NCI-H446 (cell line): ENCODE data around the gene ZDHHC7.
"Not testable (repeated sequence)": the region's sequence is repeated elsewhere in the genome, so short reads cannot be mapped to it uniquely, and the experiment has no call there.

Source experiments
- DNase-seq, 2 experiments: peaks; one replicate each; lab custom pipeline; 2025; lab: John Stamatoyannopoulos, UW

ZDHHC7 gene, protein sequence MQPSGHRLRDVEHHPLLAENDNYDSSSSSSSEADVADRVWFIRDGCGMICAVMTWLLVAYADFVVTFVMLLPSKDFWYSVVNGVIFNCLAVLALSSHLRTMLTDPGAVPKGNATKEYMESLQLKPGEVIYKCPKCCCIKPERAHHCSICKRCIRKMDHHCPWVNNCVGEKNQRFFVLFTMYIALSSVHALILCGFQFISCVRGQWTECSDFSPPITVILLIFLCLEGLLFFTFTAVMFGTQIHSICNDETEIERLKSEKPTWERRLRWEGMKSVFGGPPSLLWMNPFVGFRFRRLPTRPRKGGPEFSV

DNA sequence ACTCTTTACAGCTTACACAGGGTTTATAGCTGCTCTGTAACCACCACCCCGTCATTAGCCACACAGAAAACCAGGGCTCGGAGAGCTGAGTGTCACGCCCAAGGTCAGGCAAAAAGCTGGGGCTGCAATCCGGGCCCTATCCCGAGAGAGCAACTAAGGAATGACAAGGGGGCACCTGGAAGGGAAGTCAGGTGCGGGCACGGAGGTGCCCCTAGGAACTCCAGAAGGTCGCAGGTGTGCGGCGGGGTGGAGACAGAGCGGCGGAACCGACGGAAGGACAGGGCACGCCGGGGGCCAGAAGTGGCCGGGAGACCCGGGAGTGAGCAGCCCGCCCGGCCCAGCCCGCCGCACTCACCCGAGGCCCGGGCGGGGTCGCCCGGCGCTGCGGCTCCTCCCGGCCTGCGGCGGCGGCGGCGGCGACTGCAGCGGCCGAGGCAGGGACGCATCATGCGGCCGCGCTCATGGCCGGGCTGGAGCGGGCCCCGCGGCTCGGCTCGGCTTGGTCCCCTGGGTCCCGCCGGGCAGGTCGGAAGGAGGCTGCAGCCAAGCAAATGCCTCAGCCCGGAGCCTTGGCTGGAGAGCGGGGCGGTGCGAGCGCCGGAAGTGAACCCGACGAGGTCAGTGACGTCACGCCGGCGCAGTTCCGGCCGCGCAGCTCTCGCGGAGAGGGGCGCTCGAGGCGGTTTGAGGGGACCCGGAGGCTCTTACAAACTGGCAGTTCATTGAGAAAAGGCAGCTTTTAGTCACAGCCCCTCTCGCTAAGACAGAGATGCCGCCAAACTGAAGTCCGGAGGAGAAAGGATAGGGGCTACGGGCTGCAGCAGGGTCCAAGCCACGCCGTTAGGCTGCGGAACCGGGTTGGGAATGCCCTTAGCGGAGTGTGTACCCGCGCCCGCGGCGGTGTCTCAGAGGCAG, at the start of gene ZDHHC7:
Gene ZDHHC7, minus strand, starts transcription at position 605 of the 915 bp plus-strand sequence. CDS start 20,917 bp downstream, outside the sequence.
- DNase-seq, result peak; percentile 52 to 78

DNA sequence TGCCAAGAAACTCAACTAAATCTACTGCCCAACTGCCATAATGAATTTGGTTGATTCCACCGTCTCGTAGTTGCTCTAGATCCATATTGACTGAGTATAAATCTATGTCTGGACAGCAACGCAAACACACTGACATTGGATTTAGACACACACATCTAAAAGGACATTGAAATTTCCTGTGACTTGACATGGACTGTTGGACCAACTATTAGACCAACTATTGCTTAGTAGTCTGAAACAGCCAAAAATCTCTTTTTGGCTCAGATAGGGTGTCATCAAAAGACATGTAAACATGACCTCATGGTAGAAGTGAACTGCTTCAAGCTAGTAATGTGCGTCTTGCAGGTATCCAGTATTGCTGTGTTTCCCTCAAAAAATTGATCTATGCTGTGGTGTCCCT, 47.6 kb upstream of the ZDHHC7 start:
- DNase-seq, result no peak

DNA sequence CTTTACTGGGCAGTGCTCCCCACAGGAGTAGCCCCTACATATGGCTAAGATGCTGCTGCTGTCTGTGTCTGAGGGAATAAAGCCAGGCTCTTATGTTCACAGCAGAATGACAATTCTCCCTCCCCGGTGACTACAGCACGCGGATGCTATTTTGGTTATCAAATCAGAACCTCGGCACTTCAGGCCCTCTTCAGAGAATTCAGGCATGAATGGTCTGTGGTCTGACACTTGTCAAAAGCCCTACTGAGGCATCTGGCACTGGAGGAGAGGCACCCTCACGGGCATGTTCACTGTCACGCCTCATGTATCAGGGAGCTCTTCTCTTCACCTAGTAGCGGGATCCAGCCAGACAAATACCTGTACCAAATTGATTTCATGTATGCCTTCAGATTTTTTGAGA, 46.6 kb upstream of the ZDHHC7 start:
- no peak for DNase-seq

DNA sequence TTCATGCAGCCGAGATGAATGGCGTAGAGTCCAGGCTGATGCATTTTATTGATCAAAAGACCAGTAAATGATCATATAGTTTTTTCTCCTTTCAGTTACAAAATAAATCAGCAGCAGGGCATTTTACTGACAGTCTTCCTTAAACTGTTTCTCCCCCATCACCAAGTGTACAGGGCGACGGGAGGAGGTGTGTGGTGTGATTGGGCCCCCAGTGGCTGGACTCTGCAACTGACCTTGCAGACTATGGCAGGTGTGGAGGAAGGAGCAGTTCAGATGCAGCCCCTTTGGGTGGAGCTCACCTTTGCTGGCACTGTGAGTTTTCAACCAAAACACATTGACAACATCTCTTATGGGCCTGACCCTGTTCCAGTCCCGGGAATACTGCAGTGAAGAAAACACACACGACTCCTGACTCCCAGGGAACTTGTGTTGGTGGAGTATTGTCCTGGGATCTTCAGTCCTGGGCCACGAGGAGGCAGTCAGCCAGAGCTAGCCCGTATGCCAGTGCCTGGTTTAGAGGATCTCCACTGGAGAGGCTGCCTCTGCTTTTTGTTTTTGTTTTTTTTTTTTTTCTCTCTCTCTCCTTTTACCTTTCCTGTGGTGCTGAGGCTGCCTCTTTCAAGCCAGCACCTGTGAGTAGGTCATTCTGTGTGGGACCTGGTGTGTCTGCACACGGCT, 46.0 kb upstream of the ZDHHC7 start:
- no peak for DNase-seq

DNA sequence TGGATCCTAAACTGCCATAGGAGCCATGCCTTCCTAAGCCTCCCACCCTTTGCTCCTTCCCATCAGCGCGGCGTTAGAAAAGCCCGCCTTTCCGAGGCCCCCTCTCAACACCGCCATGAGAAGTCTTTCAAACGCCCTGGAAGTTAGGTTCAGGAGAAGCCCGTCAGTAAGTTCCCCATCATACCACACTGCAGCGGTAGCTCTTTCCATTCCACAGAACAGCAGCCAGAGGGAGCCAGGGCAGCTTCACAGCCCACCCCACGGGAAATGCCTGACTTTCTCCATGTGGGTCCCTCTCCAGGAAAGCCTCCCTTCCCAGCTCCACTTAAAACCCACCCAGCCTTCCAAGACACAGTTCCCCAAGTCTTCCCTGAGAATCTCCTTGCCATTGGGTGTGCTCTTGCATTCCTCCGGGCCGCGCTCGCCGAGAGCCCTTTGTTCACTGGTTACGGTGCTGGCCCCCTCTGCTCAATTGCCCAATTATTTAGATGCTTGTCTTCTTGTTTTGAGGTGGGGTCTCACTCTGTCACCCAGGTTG, 44.9 kb upstream of the ZDHHC7 start:
- DNase-seq, result no peak

DNA sequence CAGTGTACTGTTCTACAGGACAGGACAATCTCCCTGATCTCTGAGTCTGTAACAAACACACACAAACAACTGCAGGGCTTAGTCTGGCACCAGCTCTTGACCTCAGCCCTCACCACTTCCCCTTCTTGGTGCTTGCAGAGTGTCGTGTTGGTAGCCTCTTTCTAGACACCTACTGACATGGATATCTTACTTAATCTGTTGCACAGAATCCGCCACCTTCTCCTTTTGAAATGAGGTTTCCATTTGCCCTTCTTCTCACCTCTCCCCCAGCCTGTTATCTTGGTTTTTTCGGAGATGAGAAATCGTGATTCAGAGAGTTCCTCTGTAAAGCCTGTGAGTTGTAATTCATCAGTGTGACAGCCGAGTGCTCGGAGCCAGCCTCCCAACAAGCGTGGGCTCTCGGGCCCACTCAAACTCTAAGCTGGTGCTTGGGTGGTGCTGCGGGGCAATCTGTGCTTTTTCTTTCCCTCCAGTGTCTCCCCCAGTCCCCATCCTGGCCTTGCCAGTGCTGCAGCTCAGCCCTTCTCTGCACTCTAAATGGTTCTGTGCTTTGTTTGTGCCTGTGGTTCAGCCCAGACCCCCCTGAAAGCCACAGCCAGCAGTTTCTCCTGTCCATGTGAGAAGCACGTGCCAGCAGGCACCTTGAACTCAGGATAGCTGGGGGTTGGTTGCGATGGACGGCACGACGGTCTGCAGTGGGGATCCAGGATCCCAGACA, 44.3 kb upstream of the ZDHHC7 start:
- DNase-seq, result no peak

DNA sequence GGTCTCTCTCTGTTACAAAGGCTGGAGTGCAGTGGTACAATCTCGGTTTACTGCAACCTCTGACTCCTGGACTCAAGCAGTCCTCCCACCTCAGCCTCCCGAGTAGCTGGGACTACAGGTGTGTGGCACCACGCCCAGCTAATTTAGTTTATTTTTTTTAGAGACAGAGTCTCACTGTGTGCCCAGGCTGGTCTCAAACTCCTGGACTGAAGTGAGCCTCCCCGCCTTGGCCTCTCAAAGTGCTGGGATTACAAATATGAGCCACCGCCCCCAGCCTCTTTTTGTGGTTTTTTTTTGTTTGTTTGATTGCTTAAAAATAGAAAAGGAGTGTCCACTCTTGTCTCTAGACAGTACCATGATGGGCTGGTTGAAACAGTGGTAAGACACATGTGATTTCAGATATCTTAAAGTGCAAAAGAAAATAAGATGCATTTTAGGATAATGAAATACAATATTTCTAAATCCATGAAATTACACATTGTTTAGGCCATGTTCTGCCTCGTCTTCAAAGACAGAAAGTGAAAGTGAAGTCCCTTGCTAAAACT, 43.7 kb upstream of the ZDHHC7 start:
- DNase-seq, result no peak

DNA sequence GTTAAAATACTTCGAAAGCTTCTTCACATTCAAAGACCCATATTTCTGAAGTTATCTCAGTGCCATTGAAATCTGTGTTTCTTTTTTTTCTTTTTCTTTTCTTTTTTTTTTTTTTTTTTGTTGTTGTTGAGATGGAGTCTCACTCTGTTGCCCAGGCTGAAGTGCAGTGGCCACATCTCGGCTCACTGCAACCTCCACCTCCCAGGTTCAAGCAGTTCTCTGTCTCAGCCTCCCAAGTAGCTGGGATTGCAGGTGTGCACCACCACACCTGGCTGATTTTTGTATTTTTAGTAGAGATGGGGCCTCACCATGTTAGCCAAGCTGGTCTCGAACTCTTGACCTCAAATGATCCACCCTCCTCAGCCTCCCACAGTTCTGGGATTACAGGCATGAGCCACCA, 43.0 kb upstream of the ZDHHC7 start:
- DNase-seq, result not testable (repeated sequence)

DNA sequence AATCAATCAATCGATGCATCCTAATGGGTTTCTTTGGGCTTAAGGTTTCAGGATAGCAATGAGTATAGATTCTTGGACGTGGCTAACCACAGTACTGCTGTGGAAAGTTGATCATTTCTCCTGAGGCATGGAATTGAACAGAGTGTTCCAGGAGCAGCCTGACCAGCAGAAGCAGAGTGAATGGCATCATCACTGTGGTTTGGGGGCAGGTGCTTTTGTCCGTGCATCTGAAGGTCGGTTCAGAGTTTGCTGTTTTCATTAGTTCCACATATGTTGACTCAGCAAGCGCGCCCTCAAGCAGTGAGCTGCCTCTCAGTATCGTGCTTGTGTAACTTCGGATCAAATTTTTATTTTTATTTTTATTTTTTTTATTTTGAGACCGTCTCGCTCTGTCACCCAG, 41.2 kb upstream of the ZDHHC7 start:
- DNase-seq, result no peak

DNA sequence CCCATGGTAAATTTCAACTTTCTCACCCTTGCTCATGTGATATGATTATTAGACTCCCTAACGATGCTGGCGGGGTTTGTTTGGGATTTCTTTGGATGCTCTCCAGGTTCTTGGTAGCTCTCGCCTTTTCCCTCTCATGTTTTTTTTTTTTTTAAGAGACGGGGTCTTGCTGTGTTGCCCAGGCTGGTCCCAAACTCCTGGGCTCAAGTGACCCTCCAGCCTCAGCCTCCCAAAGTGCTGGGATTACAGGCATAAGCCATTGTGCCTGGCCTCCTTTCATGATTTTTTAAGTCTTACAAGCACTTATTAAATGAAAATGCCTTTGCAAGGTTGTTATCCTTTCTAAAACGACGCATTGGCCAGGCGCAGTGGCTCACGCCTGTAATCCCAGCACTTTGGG, 40.3 kb upstream of the ZDHHC7 start:
- no peak for DNase-seq

DNA sequence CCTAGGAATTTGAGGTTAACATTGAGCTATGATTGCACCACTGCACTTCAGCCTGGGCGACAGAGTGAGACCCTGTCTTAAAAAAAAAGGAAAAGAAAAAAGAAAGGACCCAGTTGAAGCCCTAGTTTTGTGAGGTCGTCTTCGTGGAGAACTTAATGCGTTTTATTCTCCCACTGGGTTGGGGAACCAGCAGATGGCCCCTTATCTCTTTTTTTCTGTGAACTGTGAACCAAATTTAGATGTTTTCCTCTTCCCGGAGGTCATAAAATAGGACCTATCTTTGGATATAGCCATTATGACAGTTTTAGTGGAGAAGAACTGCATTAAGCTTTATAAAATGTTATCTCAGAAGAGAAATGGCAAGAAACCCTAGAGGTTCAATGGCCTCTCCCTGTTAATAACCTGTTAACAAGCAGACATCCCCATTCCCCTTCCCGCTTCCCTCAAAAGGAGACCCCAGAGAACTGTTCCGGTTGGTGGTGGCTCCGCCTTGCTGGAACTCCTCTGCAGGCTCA, 39.8 kb upstream of the ZDHHC7 start:
- DNase-seq, result no peak

DNA sequence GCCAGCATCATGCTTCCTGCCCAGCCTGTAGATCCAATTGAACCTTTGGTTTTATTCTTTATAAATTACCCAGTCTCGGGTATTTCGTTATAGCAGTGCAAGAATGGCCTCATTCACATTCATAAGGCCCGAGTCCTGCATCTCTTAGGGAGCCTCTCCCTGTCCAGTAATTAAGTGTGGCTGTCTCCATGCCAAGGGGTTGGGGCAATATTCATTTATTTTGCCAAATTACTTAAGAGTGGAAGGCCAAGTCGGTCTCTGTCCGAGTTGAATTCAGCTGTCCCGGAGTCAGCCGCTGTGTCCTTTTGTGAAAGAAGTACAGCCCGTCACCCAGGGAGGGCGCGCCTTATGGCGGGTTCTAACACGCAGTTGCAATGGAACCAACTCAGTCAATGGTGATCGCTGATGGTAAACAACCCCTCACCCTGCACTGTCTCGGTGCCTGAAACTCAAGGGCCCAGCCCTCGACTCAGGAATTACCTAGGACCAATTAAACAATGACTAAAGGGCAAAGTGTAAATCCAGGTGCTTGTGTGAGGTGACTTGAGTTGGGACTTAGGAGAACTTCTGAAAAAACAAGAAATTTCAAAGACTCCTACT, 38.5 kb upstream of the ZDHHC7 start:
- no peak for DNase-seq

DNA sequence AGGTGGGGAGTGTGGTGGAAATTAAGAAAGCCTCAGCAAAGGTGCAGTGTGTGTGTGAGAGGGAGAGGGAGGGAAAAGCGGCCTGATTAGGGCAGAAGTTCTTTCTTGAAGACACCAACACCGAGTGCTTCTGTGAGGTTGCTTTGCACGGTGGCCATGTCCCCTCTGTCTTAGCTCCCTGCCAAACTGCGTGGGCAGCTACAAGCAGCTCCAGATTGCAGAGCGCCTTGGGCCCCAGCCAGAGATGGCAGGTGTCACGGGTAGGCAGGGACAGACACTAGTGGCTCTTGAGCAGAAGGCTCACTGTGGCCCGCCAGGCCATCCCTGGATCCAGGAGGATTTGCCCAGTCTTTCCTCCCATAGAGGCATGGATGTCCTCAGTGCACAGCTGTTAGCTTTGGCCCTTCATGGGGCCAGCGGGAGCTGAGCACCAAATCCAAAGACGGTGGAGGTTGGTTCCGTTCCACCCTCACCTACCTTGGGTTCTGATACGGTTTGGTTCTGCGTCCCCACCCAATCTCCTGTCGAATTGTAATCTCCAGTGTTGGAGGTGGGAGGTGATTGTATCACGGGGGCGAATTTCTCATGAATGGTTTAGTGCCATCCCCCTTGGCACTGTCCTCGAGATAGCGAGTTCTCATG, 37.7 kb upstream of the ZDHHC7 start:
- no peak for DNase-seq

DNA sequence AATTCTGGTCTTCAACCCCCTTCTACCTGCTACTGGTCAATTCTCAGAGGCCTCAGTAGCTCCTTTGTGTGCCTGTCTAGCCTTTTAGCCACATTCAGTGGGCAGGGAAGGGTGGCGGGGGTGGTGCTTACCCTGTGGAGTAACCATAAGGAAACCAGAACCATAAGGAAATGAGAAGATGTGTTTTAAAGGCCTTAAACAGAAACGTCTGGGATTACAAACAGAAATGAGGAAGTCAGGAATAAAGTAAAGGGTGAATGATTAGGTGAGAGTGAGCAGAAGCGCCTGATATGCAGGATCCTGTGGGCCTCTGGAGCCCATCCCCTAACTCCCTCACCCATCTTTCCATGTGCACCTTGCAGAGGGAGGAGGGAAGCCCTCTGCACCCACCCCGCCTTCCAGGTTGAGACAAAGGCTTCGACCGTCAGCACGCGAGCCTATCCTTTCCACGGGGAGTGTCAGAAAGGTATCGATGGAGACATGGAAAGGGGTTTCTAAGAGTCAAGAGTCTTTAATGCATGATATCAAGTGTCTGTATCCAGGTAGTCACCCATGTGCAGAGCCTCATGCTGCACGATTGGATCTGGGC, 36.6 kb upstream of the ZDHHC7 start:
- DNase-seq, result no peak

DNA sequence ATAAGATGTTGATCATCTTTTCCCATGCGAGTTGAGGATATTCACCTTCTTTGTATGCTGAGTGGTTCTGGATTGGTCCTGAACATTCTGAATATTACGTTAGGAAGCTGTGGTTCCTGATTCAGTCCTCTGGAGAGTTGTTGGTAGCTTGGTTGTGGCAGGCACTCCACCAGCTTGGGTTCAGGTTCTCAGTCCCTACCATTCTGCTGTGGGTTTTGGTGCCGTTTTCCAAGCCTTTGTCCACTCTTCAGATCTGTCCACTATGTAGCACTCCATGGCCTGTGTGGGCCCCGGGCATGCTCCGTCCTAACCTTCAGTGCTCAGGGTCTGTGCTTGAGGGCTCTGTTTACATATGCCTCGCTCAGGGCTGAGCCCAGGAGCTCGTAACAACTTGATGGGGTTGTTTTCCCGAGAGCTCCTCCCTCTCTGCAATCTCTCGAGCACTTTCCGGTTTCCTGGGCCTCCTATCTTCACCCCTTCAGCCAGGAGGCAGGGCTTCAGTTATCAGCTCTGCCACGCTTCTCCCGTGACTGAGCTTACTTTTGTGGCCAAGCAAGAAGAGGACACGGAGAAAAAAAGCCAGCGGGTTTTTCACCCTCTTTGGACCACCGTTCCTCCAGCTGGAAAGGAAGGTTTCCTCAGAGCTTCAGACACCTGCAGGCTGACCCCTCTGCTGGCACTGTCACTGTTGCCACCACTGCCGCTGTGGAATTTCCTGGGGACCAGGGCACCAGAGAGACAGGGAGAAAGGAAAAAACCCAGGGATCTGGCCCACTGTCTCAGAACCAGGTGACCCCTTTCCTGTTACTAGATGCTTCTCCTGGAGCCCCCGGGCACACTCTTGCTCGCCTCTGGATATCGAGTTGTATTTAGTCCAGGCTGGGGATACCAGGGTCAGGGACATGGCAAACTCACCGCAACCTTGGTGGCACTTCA, 35.9 kb upstream of the ZDHHC7 start:
- DNase-seq, result no peak

DNA sequence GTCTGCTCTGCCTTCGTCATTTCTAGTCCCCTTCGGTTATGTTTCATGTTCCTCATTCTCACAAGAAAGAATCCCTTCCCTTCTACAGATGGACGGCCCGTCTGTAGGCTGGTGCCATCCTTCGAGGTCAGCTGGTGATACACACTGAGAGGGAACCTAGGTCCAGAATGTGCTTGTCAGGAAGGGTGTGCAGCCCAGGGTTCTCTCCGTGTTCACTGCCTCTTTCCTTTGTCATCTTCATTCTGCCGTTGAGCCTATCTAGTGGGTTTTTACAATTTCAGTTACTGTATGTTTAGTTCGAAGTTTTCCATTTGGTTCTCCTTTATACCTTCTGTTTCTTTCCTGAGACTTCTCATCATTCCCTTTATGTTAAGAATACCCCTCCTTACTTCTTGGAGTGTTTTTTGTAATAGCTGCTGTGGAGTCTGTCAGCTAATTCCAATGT, 35.2 kb upstream of the ZDHHC7 start:
- no peak for DNase-seq

DNA sequence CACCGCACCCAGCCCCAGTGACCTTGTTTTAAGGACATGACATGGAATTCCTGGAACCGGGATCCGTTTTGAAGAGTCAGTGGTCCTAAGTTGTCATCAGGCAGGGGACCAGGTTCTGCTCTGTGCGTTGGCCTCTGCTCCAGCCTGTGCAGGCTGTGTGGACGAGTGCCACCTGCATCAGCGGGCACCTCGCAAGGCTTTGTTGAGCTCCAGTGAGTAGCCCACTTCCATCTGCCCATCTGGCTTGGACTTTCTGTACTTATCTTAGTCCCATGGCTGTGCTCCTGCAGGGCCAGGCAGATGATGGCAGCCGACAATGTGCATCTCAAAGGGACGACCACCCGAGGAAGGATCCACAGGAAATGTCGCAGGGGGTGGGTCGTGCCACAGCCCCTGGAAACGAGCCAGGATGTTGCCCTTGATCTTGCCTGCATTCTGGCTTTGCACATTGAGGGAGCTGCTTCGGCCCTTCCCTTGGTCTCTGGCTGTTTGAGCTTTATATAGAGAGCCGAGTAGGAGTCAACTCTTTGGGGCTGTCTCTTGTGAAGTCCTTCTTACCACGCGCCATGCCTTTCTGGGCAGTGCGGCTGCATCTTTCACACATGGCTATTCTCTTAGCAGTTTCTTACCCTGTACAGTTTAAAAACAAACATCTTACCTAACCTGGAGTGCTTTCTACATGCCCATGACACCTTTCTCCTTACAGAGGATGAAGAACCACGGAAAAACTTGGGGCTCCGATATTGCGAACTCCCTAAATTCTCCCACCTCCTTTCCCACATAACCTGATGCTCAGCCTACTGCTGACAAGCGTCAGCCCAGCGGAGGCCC, 34.5 kb upstream of the ZDHHC7 start:
- DNase-seq, result no peak

DNA sequence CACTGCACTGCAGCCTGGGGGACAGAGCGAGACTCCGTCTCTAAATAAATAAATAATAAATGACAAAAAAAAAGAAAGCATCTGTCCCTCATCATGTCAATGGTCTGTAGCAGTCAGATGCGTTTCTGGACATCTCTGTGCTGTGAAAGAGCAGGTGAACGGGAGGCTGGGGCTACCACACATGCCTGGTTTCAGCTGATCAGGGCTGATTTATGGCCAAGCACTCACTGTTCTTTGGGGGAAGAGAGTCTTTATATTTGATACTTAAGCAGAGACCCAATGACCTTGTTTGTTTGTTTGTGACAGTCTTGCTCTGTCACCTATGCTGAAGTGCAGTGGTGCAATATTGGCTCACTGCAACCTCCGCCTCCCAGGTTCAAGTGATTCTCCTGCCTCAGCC, 33.7 kb upstream of the ZDHHC7 start:
- DNase-seq, result no peak
